NCI-H2227 treated with DMSO at 0.1 percent for 48 hours (cell line): Measurements from ENCODE around the gene CANX.
"Not testable (repeated sequence)": the region's sequence is repeated elsewhere in the genome, so short reads cannot be mapped to it uniquely, and the experiment has no call there.

Experiments
- DNase-seq: peaks from one replicate; lab custom pipeline; 2025; lab: John Stamatoyannopoulos, UW

Gene CANX

GRCh38 chr5:179698935-179699615, at the start of gene CANX:
Gene CANX, plus strand, starts transcription at chr5:179698967. Its CDS starts 6,715 bp downstream, at chr5:179705682.
- no peak for DNase-seq

- DNase-seq = not testable (repeated sequence)
Observed at GRCh38 chr5:179649166-179649703, 49.5 kb upstream of the CANX start.

- not testable (repeated sequence) for DNase-seq
Observed at GRCh38 chr5:179650245-179650644, 48.5 kb upstream of the CANX start.

- DNase-seq = not testable (repeated sequence)
Observed at GRCh38 chr5:179653135-179653534, 45.6 kb upstream of the CANX start.

- not testable (repeated sequence) for DNase-seq
Observed at GRCh38 chr5:179657302-179658178, 41.2 kb upstream of the CANX start.

- not testable (repeated sequence) for DNase-seq
Observed at GRCh38 chr5:179658179-179658856, 40.4 kb upstream of the CANX start.

- DNase-seq = not testable (repeated sequence)
Observed at GRCh38 chr5:179661647-179662046, 37.1 kb upstream of the CANX start.

- no peak for DNase-seq
Observed at GRCh38 chr5:179668391-179668790, 30.4 kb upstream of the CANX start.

- DNase-seq = peak; percentile 79
Observed at GRCh38 chr5:179678223-179679013, 20.3 kb upstream of the CANX start.

GRCh38 chr5:179679014-179679674, 19.6 kb upstream of the CANX start:
- no peak for DNase-seq

- no peak for DNase-seq
Observed at GRCh38 chr5:179680014-179680779, 18.6 kb upstream of the CANX start.

GRCh38 chr5:179680780-179681401, 17.9 kb upstream of the CANX start, which contains the start of gene CBY3:
Gene CBY3, minus strand, starts transcription at chr5:179681034. Its CDS starts 116 bp downstream, at chr5:179680918.
- DNase-seq = no peak

- not testable (repeated sequence) for DNase-seq
Observed at GRCh38 chr5:179689212-179689611, 9.6 kb upstream of the CANX start.

- no peak for DNase-seq
Observed at GRCh38 chr5:179694561-179694960, 4.2 kb upstream of the CANX start.

- no peak for DNase-seq
Observed at GRCh38 chr5:179696603-179697002, 2.2 kb upstream of the CANX start.

GRCh38 chr5:179697108-179697507, 1.7 kb upstream of the CANX start:
- DNase-seq = no peak

GRCh38 chr5:179697543-179697942, 1.2 kb upstream of the CANX start:
- not testable (repeated sequence) for DNase-seq

- peak; percentile 96 for DNase-seq
Observed at GRCh38 chr5:179697993-179698934, 503 bp upstream of the CANX start.
